Measurements from ENCODE around the gene GIGYF1.
A peak's percentile ranks its signal among the peaks of the same experiment; 100 is the strongest.
"Not testable (repeated sequence)": the region's sequence is repeated elsewhere in the genome, so short reads cannot be mapped to it uniquely, and the experiment has no call there.

Gene GIGYF1

DNA sequence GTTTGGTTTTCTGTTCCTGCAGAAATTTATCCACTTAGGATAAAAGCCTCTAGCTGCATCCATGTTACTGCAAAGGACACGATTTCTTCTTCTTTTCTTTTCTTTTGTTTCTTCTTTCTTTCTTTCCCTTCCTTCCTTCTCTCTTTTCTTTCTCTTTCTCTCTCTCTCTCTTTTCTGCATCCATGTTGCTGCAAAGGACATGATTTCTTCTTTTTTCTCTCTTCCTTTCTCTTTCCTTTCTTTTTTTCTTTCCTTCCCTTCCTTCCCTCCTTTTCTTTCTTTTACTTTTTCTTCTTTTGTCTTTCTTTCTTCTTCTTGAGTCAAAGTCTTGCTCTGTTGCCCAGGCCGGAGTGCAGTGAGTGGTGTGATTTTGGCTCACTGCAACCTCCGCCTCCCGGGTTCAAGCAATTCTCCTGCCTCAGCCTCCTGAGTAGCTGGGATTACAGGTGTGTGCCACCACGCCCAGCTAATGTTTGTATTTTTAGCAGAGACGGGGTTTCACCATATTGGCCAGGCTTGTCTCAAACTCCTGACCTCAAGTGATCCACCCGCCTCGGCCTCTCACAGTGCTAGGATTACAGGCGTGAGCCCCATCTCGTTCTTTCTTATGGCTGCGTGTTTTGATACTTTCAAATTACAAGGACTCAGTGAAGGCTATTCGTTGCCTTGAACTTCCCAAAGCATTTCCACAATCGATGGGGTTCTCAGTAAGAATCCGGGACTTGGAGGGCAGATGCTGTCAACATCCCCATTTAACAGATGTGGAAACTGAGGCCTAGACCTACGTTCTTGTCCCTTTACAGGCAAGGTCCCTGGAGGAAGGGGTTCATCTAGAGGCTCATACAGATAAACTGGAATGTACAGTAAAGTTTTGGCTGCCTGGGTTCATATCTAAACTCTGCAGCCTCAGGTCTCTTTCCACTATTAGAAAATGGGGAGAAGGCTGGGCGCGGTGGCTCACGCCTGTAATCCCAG, 22.4 kb downstream of the GIGYF1 start:
- DNase-seq (ENCODE audit: low spot score) = no peak

GRCh38 chr7:100670074-100670473, 24.0 kb downstream of the GIGYF1 start:
- DNase-seq (ENCODE audit: low spot score) = no peak

- not testable (repeated sequence) for DNase-seq (ENCODE audit: low spot score)
These were observed 24.9 kb downstream of the GIGYF1 start for GRCh38 chr7:100669106-100669505.

DNA sequence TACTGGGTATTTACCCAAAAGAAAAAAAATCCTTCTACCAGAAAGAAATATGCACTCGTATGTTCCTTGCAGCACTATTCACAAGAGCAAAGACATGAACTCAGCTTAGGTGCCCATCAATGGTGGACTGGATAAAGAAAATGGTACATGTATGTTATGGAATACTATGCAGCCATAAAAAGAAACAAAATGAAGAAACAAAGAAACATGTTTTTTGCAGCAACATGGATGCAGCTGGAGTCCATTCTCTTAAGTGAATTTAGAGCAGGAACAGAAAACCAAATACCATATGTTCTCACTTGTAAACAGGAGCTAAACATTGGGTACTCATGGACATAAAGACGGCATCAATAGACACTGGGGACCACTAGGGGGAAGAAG, 26.0 kb downstream of the GIGYF1 start:
- no peak for DNase-seq (ENCODE audit: low spot score)

DNA sequence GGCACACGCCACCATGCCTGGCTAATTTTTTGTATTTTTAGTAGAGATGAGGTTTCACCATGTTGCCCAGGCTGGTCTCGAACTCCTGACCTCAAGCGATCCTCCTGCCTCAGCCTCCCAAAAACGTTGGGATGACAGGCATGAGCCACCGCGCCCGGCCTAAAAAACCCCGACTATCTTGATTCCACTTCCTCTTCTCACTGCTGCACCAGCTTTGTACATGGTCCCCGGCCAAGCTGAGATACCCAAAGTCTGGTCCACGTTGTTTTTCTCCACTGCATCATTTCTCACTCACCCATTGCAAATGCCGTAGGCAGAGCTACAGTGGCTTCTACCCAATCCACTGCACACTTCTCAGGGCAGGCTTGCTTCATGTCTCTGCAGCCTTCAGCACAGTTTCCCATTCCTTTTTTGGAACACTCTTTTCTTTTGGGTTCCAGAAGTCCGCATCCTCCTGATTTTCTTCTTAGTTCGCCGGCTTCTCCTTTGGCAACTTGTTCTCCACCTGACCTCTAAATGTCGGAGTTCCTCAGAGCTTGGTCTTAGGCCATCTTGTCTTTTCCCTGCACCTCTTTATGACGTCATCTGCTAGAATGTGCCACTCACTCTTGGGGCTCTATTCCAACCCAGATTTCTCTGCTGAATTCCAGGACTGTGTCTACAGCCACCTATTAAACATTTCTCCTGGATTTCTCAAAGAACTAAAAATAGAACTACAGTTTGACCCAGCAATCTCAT, 26.6 kb downstream of the GIGYF1 start:
- no peak for DNase-seq (ENCODE audit: low spot score)

DNA sequence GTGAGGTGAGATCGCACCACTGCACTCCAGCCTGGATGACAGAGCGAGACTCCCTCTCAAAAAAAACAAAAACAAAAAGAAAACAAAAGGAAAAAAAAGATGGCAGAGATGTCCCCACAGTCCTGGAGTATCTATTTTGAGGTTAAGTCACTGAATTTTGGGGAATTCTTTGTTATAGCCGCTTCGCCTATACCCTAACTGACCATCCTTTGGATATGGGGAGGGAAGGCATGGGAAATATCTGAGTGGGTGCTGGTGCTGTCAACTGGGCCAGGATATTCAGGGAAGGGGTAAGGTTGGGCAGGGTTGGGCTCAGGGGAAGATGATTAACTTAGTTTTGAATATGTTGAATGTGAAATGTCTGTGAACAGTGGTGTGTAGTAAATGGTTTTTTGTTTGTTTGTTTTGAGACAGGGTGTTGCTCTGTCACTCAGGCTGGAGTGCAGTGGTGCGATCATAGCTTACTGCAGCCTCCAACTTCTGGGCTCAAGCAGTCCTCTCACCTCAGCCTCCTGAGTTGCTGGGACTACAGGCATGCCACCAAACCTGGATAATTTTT, 28.8 kb downstream of the GIGYF1 start:
- no peak for DNase-seq (ENCODE audit: low spot score)

DNA sequence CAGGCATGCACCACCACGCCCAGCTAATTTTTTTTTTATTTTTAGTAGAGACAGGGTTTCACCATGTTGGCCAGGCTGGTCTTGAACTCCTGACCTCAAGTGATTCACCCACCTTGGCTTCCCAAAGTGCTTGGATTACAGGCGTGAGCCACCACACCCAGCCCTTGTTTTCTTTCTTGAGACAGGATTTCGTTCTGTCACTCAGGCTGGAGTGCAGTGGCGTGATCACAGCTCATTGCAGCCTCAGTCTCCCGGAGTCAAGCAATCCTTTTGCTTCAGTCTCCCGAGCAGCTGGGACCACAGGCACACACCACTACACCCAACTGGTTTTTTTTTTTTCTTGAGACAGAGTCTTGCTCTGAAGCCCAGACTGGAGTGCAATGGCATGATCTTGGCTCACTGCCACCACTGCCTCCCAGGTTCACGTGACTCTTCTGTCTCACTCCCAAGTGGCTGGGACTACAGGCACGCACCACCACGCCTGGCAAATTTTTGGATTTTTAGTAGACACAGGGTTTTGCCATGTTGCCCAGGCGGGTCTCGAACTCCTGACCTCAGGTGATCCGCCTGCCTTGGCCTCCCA, 31.8 kb downstream of the GIGYF1 start:
- not testable (repeated sequence) for DNase-seq (ENCODE audit: low spot score)

GRCh38 chr7:100655908-100656674, 38.0 kb downstream of the GIGYF1 start, which contains the start of gene ACTL6B:
TSS of gene ACTL6B (minus strand) at chr7:100656448. CDS start at chr7:100656354, 94 bp downstream.
- peak; percentile 48 for DNase-seq (ENCODE audit: low spot score)

- DNase-seq (ENCODE audit: low spot score) = no peak
These were observed 38.9 kb downstream of the GIGYF1 start for GRCh38 chr7:100654908-100655831.

DNA sequence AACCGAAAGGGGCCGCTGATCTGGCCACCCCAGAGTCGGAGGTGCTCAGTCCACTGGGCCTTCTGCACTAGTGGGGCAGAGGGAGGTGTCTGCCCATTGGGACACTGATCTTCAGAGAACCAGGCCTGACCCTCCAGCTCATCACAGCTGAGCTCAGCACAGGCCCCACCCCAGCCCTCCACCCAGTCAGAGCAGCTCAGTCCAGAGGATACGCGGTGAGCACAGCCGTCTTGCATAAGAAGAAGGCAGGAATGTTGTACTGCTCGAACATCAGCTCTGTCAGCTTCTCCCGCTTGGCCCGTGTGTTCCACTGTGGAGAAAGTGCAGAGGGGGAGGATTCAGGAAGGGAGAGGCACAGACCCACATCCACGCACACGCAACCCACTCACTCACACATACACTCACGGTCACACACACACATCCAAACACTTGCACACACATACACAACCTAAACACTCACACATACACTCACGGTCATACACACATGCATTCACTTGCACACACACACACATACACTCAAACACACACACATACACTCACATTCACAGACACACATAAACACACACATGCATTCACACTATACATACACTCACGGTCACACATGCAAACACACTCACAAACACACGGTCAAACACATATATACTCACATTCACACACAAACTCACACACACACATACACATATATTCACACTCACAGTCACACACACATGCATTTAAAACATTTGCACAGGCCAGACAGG, 44.1 kb downstream of the GIGYF1 start:
- DNase-seq (ENCODE audit: low spot score) = no peak

- DNase-seq (ENCODE audit: low spot score) = no peak
These were observed 51.5 kb downstream of the GIGYF1 start for GRCh38 chr7:100642534-100642907.

- no peak for DNase-seq (ENCODE audit: low spot score)
These were observed 52.1 kb downstream of the GIGYF1 start for GRCh38 chr7:100641860-100642533.

DNA sequence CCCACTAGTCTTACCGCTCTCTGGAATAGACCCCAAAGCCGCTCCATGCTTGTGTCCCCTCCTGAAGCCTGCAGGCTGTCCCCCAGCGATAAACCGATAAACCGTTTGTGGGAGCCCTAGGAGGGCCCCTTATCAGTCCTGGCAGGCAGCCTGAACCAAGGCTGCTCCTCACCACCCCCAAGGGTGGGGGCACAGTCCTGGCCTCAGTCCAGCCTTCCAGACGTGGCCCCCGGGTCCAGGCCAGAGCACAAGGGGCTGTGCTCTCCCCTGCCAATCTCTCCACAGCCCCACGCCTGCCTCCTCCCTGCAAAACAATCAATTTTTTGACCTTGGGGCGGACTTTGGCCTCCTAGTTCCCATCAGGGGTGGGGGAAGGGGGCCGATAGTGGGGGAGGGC, 52.6 kb downstream of the GIGYF1 start, which contains the start of gene TFR2:
TSS of gene TFR2 (minus strand) at position 90 of the 397 bp plus-strand sequence. CDS start at position 47, 43 bp downstream.
- DNase-seq (ENCODE audit: low spot score) = no peak

- no peak for DNase-seq (ENCODE audit: low spot score)
These were observed 53.3 kb downstream of the GIGYF1 start for GRCh38 chr7:100640517-100641440.

DNA sequence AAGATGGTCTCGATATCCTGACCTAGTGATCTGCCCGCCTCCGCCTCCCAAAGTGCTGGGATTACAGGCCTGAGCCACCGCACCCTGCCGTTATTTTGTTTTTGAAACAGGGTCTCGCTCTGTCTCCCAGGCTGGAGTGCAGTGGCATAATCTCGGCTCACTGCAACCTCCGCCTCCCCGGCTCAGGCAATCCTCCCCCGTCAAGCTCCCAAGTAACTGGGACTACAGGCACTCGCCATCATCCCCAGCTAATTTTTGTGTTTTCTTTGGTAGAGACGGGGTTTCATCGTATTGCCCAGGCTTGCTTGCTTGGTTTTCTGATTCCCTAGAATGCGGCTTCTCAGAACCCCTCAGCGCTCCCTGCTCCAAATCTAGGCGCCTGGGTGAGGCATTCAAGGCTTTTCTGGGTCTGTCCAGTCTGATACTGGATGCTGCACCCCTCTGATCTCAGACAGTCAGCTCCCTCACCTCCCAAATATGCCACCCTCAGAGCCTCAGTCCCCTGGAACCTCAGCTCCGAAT, 54.0 kb downstream of the GIGYF1 start:
- no peak for DNase-seq (ENCODE audit: low spot score)

- DNase-seq (ENCODE audit: low spot score) = no peak
These were observed 60.9 kb downstream of the GIGYF1 start for GRCh38 chr7:100632951-100633717.

- DNase-seq (ENCODE audit: low spot score) = no peak
These were observed 64.0 kb downstream of the GIGYF1 start for GRCh38 chr7:100630066-100630465.
